GM12875 (cell line): ENCODE results near the gene TRIM44.

Experiments used
- H3K4me3 ChIP-seq: one replicate; pipeline ENCODE4 v1.5.1; 2011; ENCODE audit warnings: low read depth, low read length, control low read depth
- CTCF ChIP-seq: IDR thresholded peaks from 2 replicates; pipeline ENCODE4 v1.5.1; 2011; ENCODE audit warnings: low read depth, mild to moderate bottlenecking, control low read depth, inconsistent platforms, low read length, moderate library complexity, borderline replicate concordance; ENCODE audit not compliant: insufficient read depth

The TRIM44 gene

GRCh38 chr11:35802221-35802620, 139.6 kb downstream of the TRIM44 start:
- no peak overlapping the region for H3K4me3 ChIP-seq
- no peak for TF ChIP-seq CTCF

GRCh38 chr11:35802672-35803071, 140.1 kb downstream of the TRIM44 start:
- H3K4me3 ChIP-seq, result no peak overlapping the region
- TF ChIP-seq CTCF, result no peak

GRCh38 chr11:35803115-35803514, 140.5 kb downstream of the TRIM44 start:
- no peak overlapping the region for H3K4me3 ChIP-seq
- no peak for TF ChIP-seq CTCF

GRCh38 chr11:35804451-35805040, 142.0 kb downstream of the TRIM44 start:
- no peak for TF ChIP-seq CTCF
- no peak overlapping the region for H3K4me3 ChIP-seq

- no peak overlapping the region for H3K4me3 ChIP-seq
- TF ChIP-seq CTCF, result no peak
Observed at GRCh38 chr11:35809561-35809960, 147.0 kb downstream of the TRIM44 start.

- no peak for TF ChIP-seq CTCF
- no peak overlapping the region for H3K4me3 ChIP-seq
Observed at GRCh38 chr11:35810045-35810645, 147.6 kb downstream of the TRIM44 start.

- no peak overlapping the region for H3K4me3 ChIP-seq
- no peak for TF ChIP-seq CTCF
Observed at GRCh38 chr11:35811783-35812182, 149.2 kb downstream of the TRIM44 start.
